ENCODE data around the gene CALM3.
"Not testable (repeated sequence)": the region's sequence is repeated elsewhere in the genome, so short reads cannot be mapped to it uniquely, and the experiment has no call there.

The CALM3 gene

DNA sequence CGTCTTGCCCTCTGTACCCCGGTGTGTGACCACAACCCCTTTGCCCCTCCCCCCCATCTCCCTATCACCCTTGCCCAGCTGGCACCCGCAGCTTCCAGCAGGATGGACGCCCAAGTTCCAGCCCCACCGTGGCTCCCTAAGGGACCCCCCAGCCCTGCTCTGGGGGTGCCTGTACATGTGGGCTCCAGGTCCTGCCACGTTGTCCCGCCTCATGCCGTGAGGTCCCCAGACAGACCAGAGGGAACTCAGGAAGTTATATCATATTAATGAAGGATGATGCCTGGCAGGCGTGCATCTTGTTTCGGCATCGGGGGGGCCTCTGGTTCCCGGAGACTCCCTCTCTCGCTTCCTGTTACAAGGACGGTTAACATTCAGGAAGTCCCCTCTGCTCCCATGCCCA lies 25.3 kb downstream of the CALM3 start:
- Mint-ChIP-seq H3K4me3 (no peak overlapping the region), H3K27me3 (peaks cover 13% of the 10 kb centered on the region), H3K9me3 (no peaks in the 10 kb centered on the region), H3K36me3 (peaks cover 2% of the 10 kb centered on the region), H3K27ac (no peak overlapping the region), H3K4me1 (peaks cover 43% of the 10 kb centered on the region)
- CTCF ChIA-PET = no interaction called here
- no peak for DNase-seq

DNA sequence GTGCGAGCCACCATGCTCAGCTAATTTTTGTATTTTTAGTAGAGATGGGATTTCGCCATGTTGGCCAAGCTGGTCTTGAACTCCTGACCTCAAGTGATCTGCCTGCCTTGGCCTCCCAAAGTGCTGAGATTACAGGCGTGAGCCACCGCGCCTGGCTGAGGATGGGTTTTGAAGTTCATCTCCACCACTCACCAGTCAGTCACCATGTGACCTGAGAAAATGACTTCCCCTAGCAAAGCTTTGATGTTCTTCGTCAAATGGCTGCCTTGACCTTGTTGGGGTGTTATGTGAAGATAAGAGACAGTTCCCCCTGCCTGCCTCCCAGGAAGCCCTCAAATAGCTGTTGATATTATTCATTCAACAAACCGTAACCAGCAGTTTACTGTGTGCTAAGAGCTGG lies 27.8 kb downstream of the CALM3 start:
- DNase-seq, H3K4me3 Mint-ChIP-seq, H3K27ac Mint-ChIP-seq, H3K9me3 Mint-ChIP-seq, H3K36me3 Mint-ChIP-seq: not testable (repeated sequence)
- CTCF ChIA-PET = interaction anchor here (1.1 to 1.6 kb wide), 4 partner anchors 11 to 17 kb away, joined by 3 to 9 read pairs (median 4); no protein-coding TSS in a partner anchor
- peaks cover 40% of the 10 kb centered on the region for H3K4me1 Mint-ChIP-seq
- H3K27me3 Mint-ChIP-seq = peaks cover 38% of the 10 kb centered on the region

DNA sequence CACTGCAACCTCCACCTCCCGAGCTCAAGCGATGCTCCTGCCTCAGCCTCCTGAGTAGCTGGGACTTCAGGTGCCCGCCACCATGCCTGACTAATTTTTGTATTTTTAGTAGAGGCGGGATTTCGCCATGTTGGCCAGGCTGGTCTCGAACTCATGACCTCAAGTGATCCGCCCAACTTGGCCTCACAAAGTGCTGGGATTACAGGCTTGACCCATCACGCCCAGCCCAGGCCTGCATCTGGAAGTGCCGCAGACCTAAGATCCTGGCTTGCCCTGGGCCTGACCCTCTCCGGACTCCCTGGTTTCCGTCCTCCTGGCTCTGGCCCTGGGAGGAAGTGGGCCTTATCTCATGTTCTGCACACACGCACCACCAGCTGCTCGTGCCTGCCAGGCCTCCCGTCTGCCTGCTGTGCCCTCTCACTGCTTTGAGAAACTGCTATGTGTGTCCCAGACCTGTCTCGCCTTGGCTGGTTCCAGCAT lies 28.5 kb downstream of the CALM3 start:
- Mint-ChIP-seq H3K36me3 (no peaks in the 10 kb centered on the region), H3K27me3 (peaks cover 44% of the 10 kb centered on the region), H3K27ac (no peak overlapping the region), H3K4me3 (no peak overlapping the region), H3K9me3 (no peaks in the 10 kb centered on the region), H3K4me1 (peaks cover 35% of the 10 kb centered on the region)
- no peak for DNase-seq
- CTCF ChIA-PET = interaction anchor here (1.1 to 1.6 kb wide), 4 partner anchors 11 to 18 kb away, joined by 3 to 9 read pairs (median 4); no protein-coding TSS in a partner anchor

- Mint-ChIP-seq H3K27me3 (peaks cover 52% of the 10 kb centered on the region), H3K9me3 (no peaks in the 10 kb centered on the region), H3K4me1 (peaks cover 28% of the 10 kb centered on the region), H3K4me3 (no peak overlapping the region), H3K27ac (no peak overlapping the region), H3K36me3 (no peaks in the 10 kb centered on the region)
- DNase-seq = no peak
- CTCF ChIA-PET = interaction anchor here (1.0 to 2.5 kb wide), 4 partner anchors 8 to 31 kb away, joined by 4 to 12 read pairs (median 6); no protein-coding TSS in a partner anchor
Measured at GRCh38 chr19:46630586-46631205, 29.6 kb downstream of the CALM3 start.

DNA sequence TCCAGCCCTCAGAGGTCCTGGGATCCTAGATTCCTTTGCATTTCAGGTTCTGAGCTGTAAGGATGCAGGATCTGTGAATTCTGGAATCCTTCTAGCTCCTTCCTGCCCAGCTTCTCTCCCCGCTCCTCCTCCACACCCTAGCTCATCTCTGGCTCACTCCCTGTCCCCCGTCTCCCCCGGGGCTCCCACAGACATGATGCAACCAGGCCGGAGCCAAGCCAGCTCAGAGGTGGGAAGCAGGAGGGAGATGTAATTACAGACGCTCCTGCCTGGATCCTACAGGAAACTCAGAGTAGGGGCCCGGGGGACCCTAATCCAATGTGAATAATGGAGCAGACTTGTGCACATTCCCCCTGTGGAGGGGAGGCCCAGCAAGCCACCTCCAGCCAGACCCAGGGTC lies 30.4 kb downstream of the CALM3 start:
- Mint-ChIP-seq H3K4me3 (no peak overlapping the region), H3K27ac (no peak overlapping the region), H3K4me1 (peaks cover 27% of the 10 kb centered on the region), H3K27me3 (peaks cover 52% of the 10 kb centered on the region), H3K36me3 (no peaks in the 10 kb centered on the region), H3K9me3 (no peaks in the 10 kb centered on the region)
- CTCF ChIA-PET = interaction anchor here (0.6 to 2.5 kb wide), 5 partner anchors 9 to 30 kb away, joined by 3 to 12 read pairs (median 4); no protein-coding TSS in a partner anchor
- no peak for DNase-seq

GRCh38 chr19:46633130-46633529 lies 32.0 kb downstream of the CALM3 start:
- H3K4me3 Mint-ChIP-seq = peak overlapping the region; percentile 63
- DNase-seq = no peak
- H3K27me3 Mint-ChIP-seq = peaks cover 52% of the 10 kb centered on the region
- no peaks in the 10 kb centered on the region for H3K36me3 Mint-ChIP-seq
- H3K27ac Mint-ChIP-seq = no peak overlapping the region
- H3K4me1 Mint-ChIP-seq = peaks cover 23% of the 10 kb centered on the region
- H3K9me3 Mint-ChIP-seq = no peaks in the 10 kb centered on the region
- CTCF ChIA-PET = interaction anchor here (0.8 to 2.4 kb wide), 3 partner anchors 13 to 19 kb away, joined by 3 to 12 read pairs (median 4); no protein-coding TSS in a partner anchor

DNA sequence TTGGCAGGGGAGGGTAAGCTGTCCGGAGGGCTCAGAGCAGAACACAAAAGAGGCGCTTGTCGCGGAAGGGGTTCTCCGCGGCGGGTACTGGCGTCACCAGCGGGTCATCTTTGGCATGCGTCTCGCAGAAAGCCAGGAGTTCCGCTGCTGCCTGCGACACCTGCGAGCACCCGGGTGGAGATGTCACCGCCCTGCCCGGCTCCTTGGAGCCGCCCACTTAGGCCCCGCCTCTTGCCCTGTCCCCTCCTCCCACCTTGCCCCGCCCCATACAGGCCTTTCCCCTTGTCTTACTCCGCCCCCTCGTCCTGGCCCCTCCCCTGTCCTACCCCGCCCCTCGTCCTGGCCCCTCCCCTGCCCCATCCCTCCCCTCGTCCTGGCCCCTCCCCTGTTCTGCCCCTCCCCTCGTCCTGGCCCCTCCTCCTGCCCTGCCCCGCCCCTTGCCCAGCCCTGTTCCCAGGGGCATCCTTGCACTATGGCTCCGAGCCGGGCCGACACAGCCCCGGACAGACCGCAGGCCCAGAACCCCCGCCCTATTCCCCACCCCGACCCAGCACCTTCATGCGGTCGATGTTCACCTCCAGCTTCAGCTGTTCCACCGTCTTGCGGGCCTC lies 33.0 kb downstream of the CALM3 start:
- peak overlapping the region; percentile 15 for H3K27ac Mint-ChIP-seq
- DNase-seq = peak; percentile 97

GRCh38 chr19:46634656-46635218 lies 33.6 kb downstream of the CALM3 start:
- H3K9me3 Mint-ChIP-seq = no peaks in the 10 kb centered on the region
- CTCF ChIA-PET = interaction anchor here (1.3 kb wide), 1 partner anchor 21 kb away, joined by 4 read pairs; no protein-coding TSS in a partner anchor
- H3K4me1 Mint-ChIP-seq = peaks cover 20% of the 10 kb centered on the region
- peak overlapping the region; percentile 15 for H3K4me3 Mint-ChIP-seq
- DNase-seq = no peak
- no peaks in the 10 kb centered on the region for H3K36me3 Mint-ChIP-seq
- H3K27ac Mint-ChIP-seq = no peak overlapping the region
- H3K27me3 Mint-ChIP-seq = peaks cover 51% of the 10 kb centered on the region

More for the DNA sequence above, 33.0 kb downstream of the CALM3 start:
- no peaks in the 10 kb centered on the region for H3K9me3 Mint-ChIP-seq
- CTCF ChIA-PET = interaction anchor here (1.0 to 1.3 kb wide), 2 partner anchors 14 to 20 kb away, joined by 4 read pairs; no protein-coding TSS in a partner anchor
- peak overlapping the region; percentile 63 for H3K4me3 Mint-ChIP-seq
- H3K4me1 Mint-ChIP-seq = peaks cover 18% of the 10 kb centered on the region
- no peaks in the 10 kb centered on the region for H3K36me3 Mint-ChIP-seq
- H3K27me3 Mint-ChIP-seq = peaks cover 52% of the 10 kb centered on the region

- peak; percentile 43 for DNase-seq
- no peaks in the 10 kb centered on the region for H3K9me3 Mint-ChIP-seq
- peaks cover 28% of the 10 kb centered on the region for H3K4me1 Mint-ChIP-seq
- H3K27ac Mint-ChIP-seq = no peak within 1 kb of the TSS
- H3K27me3 Mint-ChIP-seq = peaks cover 42% of the 10 kb centered on the region
- CTCF ChIA-PET = interaction anchor here (1.0 to 2.4 kb wide), 4 partner anchors 16 to 28 kb away, joined by 3 to 13 read pairs (median 4); partner anchors contain the start of gene DACT3
- peak within 1 kb of the TSS; percentile 24 for H3K4me3 Mint-ChIP-seq
- no peaks in the 10 kb centered on the region for H3K36me3 Mint-ChIP-seq
Measured at GRCh38 chr19:46635920-46636761, 35.0 kb downstream of the CALM3 start, which contains the start of gene GNG8. Gene GNG8, minus strand, starts transcription at chr19:46636202. Its CDS starts 1,520 bp downstream, at chr19:46634682.

GRCh38 chr19:46637224-46637623 lies 36.1 kb downstream of the CALM3 start:
- CTCF ChIA-PET = interaction anchor here (0.6 to 2.4 kb wide), 11 partner anchors 15 to 155 kb away, joined by 3 to 13 read pairs (median 3); partner anchors contain the start of gene DACT3
- no peak overlapping the region for H3K4me3 Mint-ChIP-seq
- H3K9me3 Mint-ChIP-seq = no peaks in the 10 kb centered on the region
- H3K27ac Mint-ChIP-seq = no peak overlapping the region
- peaks cover 31% of the 10 kb centered on the region for H3K27me3 Mint-ChIP-seq
- peak; percentile 29 for DNase-seq
- no peaks in the 10 kb centered on the region for H3K36me3 Mint-ChIP-seq
- peaks cover 28% of the 10 kb centered on the region for H3K4me1 Mint-ChIP-seq

DNA sequence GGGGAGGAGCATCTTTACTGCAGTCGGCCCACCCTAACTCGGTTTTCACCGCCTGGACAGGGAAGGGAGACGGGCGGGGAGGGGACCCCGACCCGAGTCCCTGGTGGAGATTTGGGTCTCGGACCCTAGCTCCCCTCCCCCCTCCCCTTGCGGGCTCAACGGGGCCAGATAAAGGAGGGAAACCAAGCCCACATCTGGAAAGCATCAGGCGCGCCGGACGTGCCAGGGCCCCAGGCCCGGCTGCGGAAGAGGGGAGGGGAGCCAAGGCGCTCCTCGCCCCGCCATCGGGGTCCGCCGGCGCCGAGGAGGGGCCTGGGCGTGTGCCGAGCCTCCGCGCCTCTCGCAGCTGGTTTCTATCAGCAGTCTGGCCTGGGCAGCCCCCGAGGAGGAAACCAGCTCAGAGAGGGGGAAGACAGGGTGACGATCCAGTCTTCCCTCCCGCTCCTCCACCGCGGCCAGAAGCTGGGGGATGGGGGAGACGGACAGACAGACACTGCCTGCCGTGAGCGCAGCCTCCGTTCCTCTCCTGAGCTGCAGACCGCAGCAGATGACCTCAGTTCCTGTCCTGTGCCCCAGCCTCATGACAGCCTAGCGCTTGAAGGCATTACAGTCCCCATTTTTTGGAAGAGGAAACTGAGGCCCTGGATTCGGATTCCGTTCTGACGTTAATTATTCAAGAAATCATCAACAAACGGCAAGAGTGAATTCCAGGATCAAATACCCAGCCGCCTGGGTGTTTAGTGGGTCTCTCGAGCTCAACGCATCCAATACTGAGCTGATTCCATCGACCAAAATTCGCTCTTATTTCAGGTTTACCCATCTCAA lies 38.4 kb downstream of the CALM3 start:
- CTCF ChIA-PET = interaction anchor here (1.2 to 1.3 kb wide), 2 partner anchors 18 to 214 kb away, joined by 3 read pairs; no protein-coding TSS in a partner anchor
- Mint-ChIP-seq H3K9me3 (no peaks in the 10 kb centered on the region), H3K27ac (no peak overlapping the region), H3K4me3 (peak overlapping the region; percentile 26), H3K36me3 (no peaks in the 10 kb centered on the region), H3K4me1 (peaks cover 15% of the 10 kb centered on the region), H3K27me3 (peaks cover 23% of the 10 kb centered on the region)
- peak; percentile 58 for DNase-seq

DNA sequence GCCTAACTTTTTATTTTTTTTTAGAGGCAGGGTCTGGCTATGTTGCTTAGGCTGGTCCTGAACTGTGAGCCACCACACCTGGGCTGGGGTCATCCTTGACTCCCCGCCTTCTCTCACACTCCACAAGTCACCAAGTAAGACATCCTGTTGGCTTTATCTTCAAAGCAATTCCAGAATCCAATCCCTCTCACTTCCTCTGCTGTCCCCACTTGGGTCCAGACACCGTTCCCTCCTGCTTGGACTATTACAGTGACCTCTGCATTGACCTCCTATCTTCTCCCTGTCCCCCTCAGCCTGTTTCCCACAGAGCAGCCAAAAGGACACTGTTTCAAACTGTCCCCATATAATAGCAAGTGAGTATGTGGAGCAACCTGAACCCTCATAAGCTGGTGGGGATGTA lies 39.5 kb downstream of the CALM3 start:
- H3K27ac Mint-ChIP-seq = no peak overlapping the region

GRCh38 chr19:46644720-46645119 lies 43.6 kb downstream of the CALM3 start:
- peaks cover 3% of the 10 kb centered on the region for H3K9me3 Mint-ChIP-seq
- DNase-seq = no peak
- H3K27ac Mint-ChIP-seq = no peak overlapping the region
- H3K4me3 Mint-ChIP-seq = no peak overlapping the region
- CTCF ChIA-PET = no interaction called here
- H3K36me3 Mint-ChIP-seq = peaks cover 6% of the 10 kb centered on the region
- peaks cover 55% of the 10 kb centered on the region for H3K27me3 Mint-ChIP-seq
- peaks cover 15% of the 10 kb centered on the region for H3K4me1 Mint-ChIP-seq

More for the DNA sequence above, 39.5 kb downstream of the CALM3 start:
- Mint-ChIP-seq H3K36me3 (no peaks in the 10 kb centered on the region), H3K27me3 (peaks cover 24% of the 10 kb centered on the region), H3K4me3 (peak overlapping the region; percentile 14), H3K9me3 (no peaks in the 10 kb centered on the region), H3K4me1 (peaks cover 12% of the 10 kb centered on the region)
- CTCF ChIA-PET = interaction anchor here (1.4 kb wide), 1 partner anchor 21 kb away, joined by 5 read pairs; no protein-coding TSS in a partner anchor
- DNase-seq = no peak

Data from activated naive CD4-positive, alpha-beta T cell treated with anti-CD3 and anti-CD28 coated beads, Interleukin-2, amount 10 ng/mL, durations not matched to agents 7 days and 5 days (primary cell).